OCI-LY1 (cell line): ENCODE results near the gene LSAMP.

Experiments
- H2AFZ ChIP-seq: fragments of 200-600 bp; sonication (generic), shearing (Covaris generic); 2 replicates; pipeline ENCODE4 v1.6.0; 2014; ENCODE audit warnings: antibody characterized with exemption, mild to moderate bottlenecking, low read length
- H3F3A ChIP-seq: fragments of 200-600 bp; sonication (generic), shearing (Covaris generic); 2 replicates; pipeline ENCODE4 v1.6.0; 2014; ENCODE audit warnings: mild to moderate bottlenecking, antibody characterized with exemption, low read length, moderate library complexity; ENCODE audit not compliant: insufficient read depth
- H3K27ac ChIP-seq: fragments of 200-600 bp; sonication (generic); 2 replicates; pipeline ENCODE4 v1.5.1; 2014; ENCODE audit warnings: low read length, mixed run types, mild to moderate bottlenecking, low read depth; ENCODE audit not compliant: poor library complexity, severe bottlenecking
- H3K27me3 ChIP-seq: fragments of 200-600 bp; sonication (generic); 2 replicates; pipeline ENCODE4 v1.6.0; 2014; ENCODE audit warnings: antibody characterized with exemption, mild to moderate bottlenecking, low read length, moderate library complexity; ENCODE audit not compliant: insufficient read depth
- H3K36me3 ChIP-seq: fragments of 200-600 bp; sonication (generic); 2 replicates; pipeline ENCODE4 v1.6.1; 2014; ENCODE audit warnings: mild to moderate bottlenecking, antibody characterized with exemption, low read length, moderate library complexity, mixed read lengths; ENCODE audit not compliant: insufficient read depth
- H3K4me1 ChIP-seq: fragments of 200-600 bp; sonication (generic); 2 replicates; pipeline ENCODE4 v1.5.1; 2014; ENCODE audit warnings: mild to moderate bottlenecking, low read length, moderate library complexity; ENCODE audit not compliant: insufficient read depth, severe bottlenecking
- H3K4me2 ChIP-seq: fragments of 200-600 bp; sonication (generic), shearing (Covaris generic); 2 replicates; pipeline ENCODE4 v1.6.1; 2014; ENCODE audit warnings: low read length
- H3K4me3 ChIP-seq: fragments of 200-600 bp; sonication (generic); 2 replicates; pipeline ENCODE4 v1.5.1; 2014; ENCODE audit warnings: low read length, low read depth, mild to moderate bottlenecking, mixed read lengths; ENCODE audit not compliant: poor library complexity, severe bottlenecking
- H3K79me2 ChIP-seq: fragments of 200-600 bp; shearing (Covaris generic); 2 replicates; pipeline ENCODE4 v1.6.1; 2016; ENCODE audit warnings: mixed run types, low read length, mixed read lengths; ENCODE audit not compliant: insufficient read depth
- H3K9ac ChIP-seq: fragments of 200-600 bp; sonication (generic), shearing (Covaris generic); 2 replicates; pipeline ENCODE4 v1.6.1; 2014; ENCODE audit warnings: mild to moderate bottlenecking, low read length, mixed read lengths
- H3K9me2 ChIP-seq: fragments of 200-600 bp; sonication (generic), shearing (Covaris generic); 2 replicates; pipeline ENCODE4 v1.6.1; 2014; ENCODE audit warnings: low read depth, mild to moderate bottlenecking, low read length, mixed read lengths
- H3K9me3 ChIP-seq: fragments of 200-600 bp; shearing (Covaris generic); 2 replicates; pipeline ENCODE4 v1.6.1; 2014; ENCODE audit warnings: low read length, mixed read lengths
- H4K20me1 ChIP-seq: fragments of 200-600 bp; sonication (generic), shearing (Covaris generic); 2 replicates; pipeline ENCODE4 v1.6.0; 2016; ENCODE audit warnings: mild to moderate bottlenecking, low read length; ENCODE audit not compliant: insufficient read depth
- EZH2 ChIP-seq: fragments of 200-600 bp; sonication (generic), shearing (Covaris generic); IDR thresholded peaks from 2 replicates; pipeline ENCODE4 v1.8.0; 2017; ENCODE audit warnings: borderline replicate concordance, mixed run types, mild to moderate bottlenecking, antibody characterized with exemption, low read length, moderate library complexity, mixed read lengths
- TF ChIP-seq, protein P1 (sequence below): fragments of 200-600 bp; sonication (generic), shearing (Covaris generic); IDR thresholded peaks from 2 replicates; pipeline ENCODE4 v1.5.1; 2017; ENCODE audit warnings: mild to moderate bottlenecking, antibody characterized with exemption, low read length, moderate library complexity, mixed read lengths

The LSAMP gene

DNA sequence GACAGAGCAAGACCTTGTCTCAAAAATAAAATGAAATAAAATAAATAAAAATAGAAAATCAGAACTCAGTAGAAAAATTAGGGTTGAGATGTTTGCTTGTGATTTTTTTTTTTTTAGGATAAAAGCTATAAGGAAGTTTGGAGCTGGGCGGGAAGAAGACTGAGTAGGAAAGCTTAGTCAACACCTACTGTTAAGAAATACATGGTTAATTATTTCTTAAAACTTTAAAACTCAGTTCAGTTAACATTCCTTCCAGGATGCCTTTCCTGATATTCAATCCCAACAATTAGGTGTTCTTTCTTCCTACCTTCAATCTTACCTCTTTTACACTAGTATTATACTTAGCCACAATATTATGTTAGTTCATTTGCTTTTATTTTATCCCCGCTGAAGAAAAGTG is 246.2 kb downstream of the LSAMP start:
- no peak overlapping the region for H2AFZ ChIP-seq
- H3K4me2 ChIP-seq = no peak overlapping the region

DNA sequence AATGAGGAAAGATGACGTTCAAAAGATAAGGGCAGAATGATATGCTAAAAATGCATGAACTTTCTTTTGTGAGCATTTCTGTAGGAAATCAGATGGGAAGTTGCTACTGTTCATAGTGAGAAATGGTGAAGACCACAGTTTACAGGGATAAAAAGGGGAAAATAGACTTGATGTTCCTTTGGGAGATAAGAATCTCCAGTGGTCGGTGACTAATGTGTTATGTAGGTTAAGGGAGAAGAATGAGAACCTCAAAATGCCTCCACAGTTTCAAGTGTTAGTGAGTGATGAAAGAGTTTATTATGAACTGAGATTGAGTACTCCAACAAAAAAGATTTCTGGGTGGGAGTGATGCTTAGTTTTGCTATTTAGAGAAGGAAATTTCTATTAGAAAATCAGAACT is 247.2 kb downstream of the LSAMP start:
- H3K4me2 ChIP-seq = no peak overlapping the region
- H3K79me2 ChIP-seq = no peaks in the 10 kb centered on the region
- H4K20me1 ChIP-seq = no peaks in the 10 kb centered on the region
- H3K27me3 ChIP-seq = no peaks in the 10 kb centered on the region
- H3K4me1 ChIP-seq = no peaks in the 10 kb centered on the region
- no peaks in the 10 kb centered on the region for H3F3A ChIP-seq
- H3K36me3 ChIP-seq = no peaks in the 10 kb centered on the region
- no peak overlapping the region for H3K9ac ChIP-seq
- TF ChIP-seq EZH2 = no peak
- TF ChIP-seq, protein P1, sequence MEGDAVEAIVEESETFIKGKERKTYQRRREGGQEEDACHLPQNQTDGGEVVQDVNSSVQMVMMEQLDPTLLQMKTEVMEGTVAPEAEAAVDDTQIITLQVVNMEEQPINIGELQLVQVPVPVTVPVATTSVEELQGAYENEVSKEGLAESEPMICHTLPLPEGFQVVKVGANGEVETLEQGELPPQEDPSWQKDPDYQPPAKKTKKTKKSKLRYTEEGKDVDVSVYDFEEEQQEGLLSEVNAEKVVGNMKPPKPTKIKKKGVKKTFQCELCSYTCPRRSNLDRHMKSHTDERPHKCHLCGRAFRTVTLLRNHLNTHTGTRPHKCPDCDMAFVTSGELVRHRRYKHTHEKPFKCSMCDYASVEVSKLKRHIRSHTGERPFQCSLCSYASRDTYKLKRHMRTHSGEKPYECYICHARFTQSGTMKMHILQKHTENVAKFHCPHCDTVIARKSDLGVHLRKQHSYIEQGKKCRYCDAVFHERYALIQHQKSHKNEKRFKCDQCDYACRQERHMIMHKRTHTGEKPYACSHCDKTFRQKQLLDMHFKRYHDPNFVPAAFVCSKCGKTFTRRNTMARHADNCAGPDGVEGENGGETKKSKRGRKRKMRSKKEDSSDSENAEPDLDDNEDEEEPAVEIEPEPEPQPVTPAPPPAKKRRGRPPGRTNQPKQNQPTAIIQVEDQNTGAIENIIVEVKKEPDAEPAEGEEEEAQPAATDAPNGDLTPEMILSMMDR = no peak
- no peak overlapping the region for H3K27ac ChIP-seq
- no peaks in the 10 kb centered on the region for H3K9me3 ChIP-seq
- H2AFZ ChIP-seq = no peak overlapping the region
- H3K4me3 ChIP-seq = no peak overlapping the region
- no peaks in the 10 kb centered on the region for H3K9me2 ChIP-seq

More for the DNA sequence above, 246.2 kb downstream of the LSAMP start:
- H3K9ac ChIP-seq = no peak overlapping the region
- H3K27me3 ChIP-seq = no peaks in the 10 kb centered on the region
- H3K4me1 ChIP-seq = no peaks in the 10 kb centered on the region
- H3F3A ChIP-seq = no peaks in the 10 kb centered on the region
- H3K4me3 ChIP-seq = no peak overlapping the region
- no peaks in the 10 kb centered on the region for H3K9me3 ChIP-seq
- no peaks in the 10 kb centered on the region for H3K36me3 ChIP-seq
- no peaks in the 10 kb centered on the region for H4K20me1 ChIP-seq
- H3K9me2 ChIP-seq = no peaks in the 10 kb centered on the region
- no peak overlapping the region for H3K27ac ChIP-seq
- H3K79me2 ChIP-seq = no peaks in the 10 kb centered on the region
- TF ChIP-seq EZH2 = no peak
- TF ChIP-seq, protein P1 = no peak

DNA sequence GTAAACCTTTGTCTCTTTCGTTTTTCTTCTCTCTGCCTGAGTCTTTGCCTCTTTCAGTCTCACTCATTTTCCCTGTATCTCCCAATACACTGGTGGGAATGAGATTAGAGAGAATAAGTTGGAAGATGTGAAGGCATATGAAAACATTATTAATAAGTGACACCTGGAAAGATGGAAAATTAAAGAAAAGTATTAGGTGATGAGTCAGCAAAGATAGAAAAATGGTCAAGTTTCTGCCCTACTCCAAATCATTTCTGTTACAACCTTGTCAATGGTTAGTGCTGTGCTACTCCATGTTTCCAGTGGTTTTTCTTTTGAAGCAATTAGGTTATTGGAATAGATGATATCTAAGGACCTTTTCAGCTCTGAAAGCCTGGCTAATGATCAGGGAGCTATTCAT is 252.8 kb downstream of the LSAMP start:
- Histone ChIP-seq H3K4me2 (no peak overlapping the region), H3K4me3 (no peak overlapping the region), H2AFZ (no peak overlapping the region), H3K9me3 (no peaks in the 10 kb centered on the region), H3K9ac (no peak overlapping the region), H3F3A (no peaks in the 10 kb centered on the region), H3K9me2 (no peaks in the 10 kb centered on the region), H4K20me1 (no peaks in the 10 kb centered on the region), H3K4me1 (no peaks in the 10 kb centered on the region), H3K79me2 (no peaks in the 10 kb centered on the region), H3K27me3 (no peaks in the 10 kb centered on the region), H3K27ac (no peak overlapping the region), H3K36me3 (no peaks in the 10 kb centered on the region)
- no peak for TF ChIP-seq EZH2
- TF ChIP-seq, protein P1 = no peak
